NCI-H2227 (cell line): ENCODE data around the gene NFE2L1.
"Not testable (repeated sequence)": the region's sequence is repeated elsewhere in the genome, so short reads cannot be mapped to it uniquely, and the experiment has no call there.

Experiments used
- DNase-seq: peaks from one replicate; lab custom pipeline; 2025; ENCODE audit not compliant: unreplicated experiment; lab: John Stamatoyannopoulos, UW

NFE2L1 gene

GRCh38 chr17:48022901-48023300, 25.3 kb upstream of the NFE2L1 start:
- DNase-seq = no peak

GRCh38 chr17:48023400-48024148, 24.6 kb upstream of the NFE2L1 start:
- DNase-seq = peak; percentile 93

GRCh38 chr17:48024149-48025039, 23.8 kb upstream of the NFE2L1 start:
- peak; percentile 67 for DNase-seq

- peak; percentile 99 for DNase-seq
Measured at GRCh38 chr17:48025040-48025903, 22.9 kb upstream of the NFE2L1 start.

GRCh38 chr17:48025904-48026501, 22.2 kb upstream of the NFE2L1 start:
- DNase-seq = no peak

GRCh38 chr17:48026502-48027321, 21.4 kb upstream of the NFE2L1 start:
- DNase-seq = peak; percentile 94

GRCh38 chr17:48027322-48027981, 20.7 kb upstream of the NFE2L1 start:
- DNase-seq = no peak

GRCh38 chr17:48028736-48029135, 19.4 kb upstream of the NFE2L1 start:
- no peak for DNase-seq

GRCh38 chr17:48030531-48030930, 17.6 kb upstream of the NFE2L1 start:
- no peak for DNase-seq

- DNase-seq = no peak
Measured at GRCh38 chr17:48031966-48032365, 16.2 kb upstream of the NFE2L1 start.

GRCh38 chr17:48034734-48035133, 13.4 kb upstream of the NFE2L1 start:
- not testable (repeated sequence) for DNase-seq

- no peak for DNase-seq
Measured at GRCh38 chr17:48036693-48037035, 11.5 kb upstream of the NFE2L1 start.

- peak; percentile 31 for DNase-seq
Measured at GRCh38 chr17:48037036-48037837, 10.9 kb upstream of the NFE2L1 start, which contains the start of gene COPZ2. TSS of gene COPZ2 (minus strand) at chr17:48037797. CDS start at chr17:48037777, 20 bp downstream.

GRCh38 chr17:48037838-48038323, 10.3 kb upstream of the NFE2L1 start:
- no peak for DNase-seq

- no peak for DNase-seq
Measured at GRCh38 chr17:48038687-48039086, 9.5 kb upstream of the NFE2L1 start.

GRCh38 chr17:48043176-48043575, 5.0 kb upstream of the NFE2L1 start:
- no peak for DNase-seq

GRCh38 chr17:48044851-48045250, 3.3 kb upstream of the NFE2L1 start:
- DNase-seq = no peak

- no peak for DNase-seq
Measured at GRCh38 chr17:48045316-48046001, 2.7 kb upstream of the NFE2L1 start.
